Activated T-helper 1 cell treated with anti-CD3 and anti-CD28 coated beads, Interleukin-12 subunit alpha, Interleukin-12 subunit beta, Interleukin-2, Interleukin-4 antibody, amounts not matched to agents 30 ng/mL and 10 ng/mL and 1 ng/mL, durations not matched to agents 14 hours and 24 hours and 36 hours (primary cell): ENCODE data around the gene ZMYND15. TPM values are rescaled to one million over a fixed set of nuclear protein-coding genes. Genes with fewer than 3 reads are reported as not detected.
A peak's percentile ranks its signal among the peaks of the same experiment; 100 is the strongest.

ENCODE experiments used
- DNase-seq: peaks from one replicate; pipeline ENCODE4 v3.0.0; 2021; ENCODE audit warnings: low spot score
- H3K27ac Mint-ChIP-seq: one replicate; pipeline ENCODE4 v1.8.0; 2021; ENCODE audit warnings: mild to moderate bottlenecking, mixed read lengths
- H3K27me3 Mint-ChIP-seq: one replicate; pipeline ENCODE4 v1.8.0; 2022; ENCODE audit warnings: mild to moderate bottlenecking, moderate library complexity, mixed read lengths; ENCODE audit not compliant: insufficient read depth
- H3K36me3 Mint-ChIP-seq: one replicate; pipeline ENCODE4 v1.8.0; 2021; ENCODE audit warnings: low read depth, mixed read lengths
- H3K4me1 Mint-ChIP-seq: one replicate; pipeline ENCODE4 v1.8.0; 2021; ENCODE audit warnings: low read depth, mixed read lengths
- H3K4me3 Mint-ChIP-seq: one replicate; pipeline ENCODE4 v1.8.0; 2021; ENCODE audit warnings: mild to moderate bottlenecking, moderate library complexity, mixed read lengths
- H3K9me3 Mint-ChIP-seq: one replicate; pipeline ENCODE4 v1.8.0; 2021; ENCODE audit warnings: mixed read lengths
- intact Hi-C: fragments of 100-400 bp; cut with micrococcal nuclease; formaldehyde crosslinking; loops from one replicate; pipeline ENCODE4 v1.15.1; 2024
- total RNA-seq: library from RNA; stranded (reverse); gene quantifications from 2 replicates; pipeline ENCODE4 v1.2.3, GENCODE V29; 2022

The ZMYND15 gene
- total RNA-seq, 1 donor from 2014 or later = 0.18 TPM

GRCh38 chr17:4719684-4720221 lies 19.9 kb upstream of the ZMYND15 start:
- intact Hi-C loops = loop anchor here (10.0 kb wide), 1 partner anchor 355 kb away; the partner anchor contains the start of gene UBE2G1
- no peaks in the 10 kb centered on the region for H3K9me3 Mint-ChIP-seq
- H3K36me3 Mint-ChIP-seq = peaks cover 50% of the 10 kb centered on the region
- peak overlapping the region; percentile 63 for H3K27ac Mint-ChIP-seq
- H3K4me3 Mint-ChIP-seq = no peak overlapping the region
- H3K4me1 Mint-ChIP-seq = peaks cover 47% of the 10 kb centered on the region
- no peak for DNase-seq
- H3K27me3 Mint-ChIP-seq = no peaks in the 10 kb centered on the region

DNA sequence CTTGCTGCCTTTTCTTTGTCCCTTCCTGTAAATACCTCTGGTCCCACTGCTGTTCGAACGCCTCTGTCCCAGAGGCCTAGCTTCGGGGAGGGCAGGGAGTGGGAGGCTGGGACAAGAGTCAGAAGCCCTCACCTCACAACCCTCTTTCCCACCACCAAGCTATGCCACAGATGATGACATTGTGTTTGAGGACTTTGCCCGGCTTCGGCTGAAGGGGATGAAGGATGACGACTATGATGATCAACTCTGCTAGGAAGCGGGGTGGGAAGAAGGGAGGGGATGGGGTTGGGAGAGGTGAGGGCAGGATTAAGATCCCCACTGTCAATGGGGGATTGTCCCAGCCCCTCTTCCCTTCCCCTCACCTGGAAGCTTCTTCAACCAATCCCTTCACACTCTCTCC lies 18.8 kb upstream of the ZMYND15 start:
- H3K4me3 Mint-ChIP-seq = no peak overlapping the region
- H3K27me3 Mint-ChIP-seq = no peaks in the 10 kb centered on the region
- peak overlapping the region; percentile 65 for H3K27ac Mint-ChIP-seq
- intact Hi-C loops = no loop called here
- no peaks in the 10 kb centered on the region for H3K9me3 Mint-ChIP-seq
- H3K4me1 Mint-ChIP-seq = peaks cover 43% of the 10 kb centered on the region
- no peak for DNase-seq
- H3K36me3 Mint-ChIP-seq = peaks cover 41% of the 10 kb centered on the region

- no peak for DNase-seq
- Mint-ChIP-seq H3K9me3 (no peaks in the 10 kb centered on the region), H3K27ac (peak overlapping the region; percentile 71), H3K27me3 (no peaks in the 10 kb centered on the region), H3K4me3 (no peak overlapping the region), H3K36me3 (peaks cover 38% of the 10 kb centered on the region), H3K4me1 (peaks cover 43% of the 10 kb centered on the region)
- intact Hi-C loops = no loop called here
Observed at GRCh38 chr17:4721203-4722135, 18.2 kb upstream of the ZMYND15 start.

GRCh38 chr17:4722678-4723240 lies 16.9 kb upstream of the ZMYND15 start:
- H3K4me1 Mint-ChIP-seq = peaks cover 42% of the 10 kb centered on the region
- peaks cover 29% of the 10 kb centered on the region for H3K36me3 Mint-ChIP-seq
- DNase-seq = no peak

GRCh38 chr17:4724650-4725049 lies 15.0 kb upstream of the ZMYND15 start:
- intact Hi-C loops = no loop called here
- H3K36me3 Mint-ChIP-seq = peaks cover 14% of the 10 kb centered on the region
- no peak overlapping the region for H3K4me3 Mint-ChIP-seq
- H3K27me3 Mint-ChIP-seq = no peaks in the 10 kb centered on the region
- no peak for DNase-seq
- H3K27ac Mint-ChIP-seq = no peak overlapping the region
- H3K9me3 Mint-ChIP-seq = no peaks in the 10 kb centered on the region
- H3K4me1 Mint-ChIP-seq = peaks cover 53% of the 10 kb centered on the region

More at GRCh38 chr17:4722678-4723240, 16.9 kb upstream of the ZMYND15 start:
- no peaks in the 10 kb centered on the region for H3K27me3 Mint-ChIP-seq
- intact Hi-C loops = no loop called here
- H3K9me3 Mint-ChIP-seq = no peaks in the 10 kb centered on the region
- no peak overlapping the region for H3K27ac Mint-ChIP-seq
- no peak overlapping the region for H3K4me3 Mint-ChIP-seq

GRCh38 chr17:4725646-4726310 lies 13.9 kb upstream of the ZMYND15 start:
- Mint-ChIP-seq H3K36me3 (peaks cover 9% of the 10 kb centered on the region), H3K27ac (peak overlapping the region; percentile 67), H3K4me1 (peaks cover 54% of the 10 kb centered on the region), H3K9me3 (no peaks in the 10 kb centered on the region), H3K4me3 (no peak overlapping the region), H3K27me3 (no peaks in the 10 kb centered on the region)
- no peak for DNase-seq
- intact Hi-C loops = no loop called here

DNA sequence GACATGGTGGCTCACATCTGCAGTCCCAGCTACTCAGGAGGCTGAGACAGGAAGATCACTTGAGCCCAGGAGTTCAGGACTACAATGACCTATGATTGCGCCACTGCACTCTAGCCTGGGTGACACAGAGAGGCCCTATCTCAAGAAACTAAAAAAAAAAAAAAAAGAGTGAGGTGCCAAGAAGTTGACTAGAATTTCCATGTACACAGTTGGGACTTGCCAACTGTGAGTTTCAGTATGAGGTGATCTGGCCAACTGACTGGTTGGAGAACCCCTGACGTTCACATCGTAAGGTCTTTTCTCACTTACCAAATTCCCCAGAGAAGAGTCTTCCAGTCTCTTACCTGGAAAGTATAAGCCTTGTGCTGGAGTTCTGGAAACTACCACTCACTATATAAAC lies 11.5 kb upstream of the ZMYND15 start:
- Mint-ChIP-seq H3K9me3 (no peaks in the 10 kb centered on the region), H3K27me3 (no peaks in the 10 kb centered on the region), H3K4me3 (peak overlapping the region; percentile 43), H3K36me3 (no peaks in the 10 kb centered on the region), H3K27ac (peak overlapping the region; percentile 89), H3K4me1 (peaks cover 58% of the 10 kb centered on the region)
- intact Hi-C loops = no loop called here
- peak; percentile 32 for DNase-seq

DNA sequence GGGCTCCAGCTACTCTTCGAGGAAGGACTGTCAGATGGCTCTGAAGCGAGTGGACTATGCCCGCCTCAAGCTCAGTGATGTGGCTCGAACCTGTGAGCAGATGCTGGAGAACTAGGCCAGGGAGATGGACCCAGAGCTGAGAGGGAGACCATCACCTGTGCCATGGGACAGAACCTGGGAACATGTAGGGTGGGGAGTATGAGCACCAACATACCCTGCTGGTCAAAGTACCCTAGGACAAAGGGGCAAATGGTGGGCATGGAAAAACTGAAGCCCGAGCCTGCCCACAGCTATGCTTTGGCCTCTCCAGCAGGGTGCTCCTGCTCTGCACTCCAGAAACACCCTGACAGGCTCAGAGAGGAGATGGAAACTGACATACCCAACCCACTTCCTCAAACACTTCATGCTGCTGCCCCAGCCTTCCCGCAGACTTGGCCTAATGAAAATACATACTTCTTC lies 6.5 kb upstream of the ZMYND15 start:
- Mint-ChIP-seq H3K27me3 (peaks cover 2% of the 10 kb centered on the region), H3K36me3 (peaks cover 11% of the 10 kb centered on the region), H3K27ac (peak overlapping the region; percentile 65), H3K4me1 (peaks cover 57% of the 10 kb centered on the region), H3K4me3 (peak overlapping the region; percentile 38), H3K9me3 (no peaks in the 10 kb centered on the region)
- no peak for DNase-seq
- intact Hi-C loops = loop anchor here (5.0 kb wide), 1 partner anchor 591 kb away; the partner anchor contains the start of genes CYB5D2 and ZZEF1

- Mint-ChIP-seq H3K36me3 (peaks cover 12% of the 10 kb centered on the region), H3K27me3 (peaks cover 10% of the 10 kb centered on the region), H3K27ac (no peak overlapping the region), H3K9me3 (no peaks in the 10 kb centered on the region), H3K4me1 (peaks cover 52% of the 10 kb centered on the region), H3K4me3 (no peak overlapping the region)
- DNase-seq = no peak
- intact Hi-C loops = loop anchor here (5.0 kb wide), 2 partner anchors 33 to 593 kb away; partner anchors contain the start of genes CYB5D2, PELP1 and ZZEF1
Observed at GRCh38 chr17:4734857-4735475, 4.7 kb upstream of the ZMYND15 start.

- no peak overlapping the region for H3K27ac Mint-ChIP-seq
- no peaks in the 10 kb centered on the region for H3K9me3 Mint-ChIP-seq
- H3K4me1 Mint-ChIP-seq = peaks cover 44% of the 10 kb centered on the region
- no peak overlapping the region for H3K4me3 Mint-ChIP-seq
- no peak for DNase-seq
- H3K36me3 Mint-ChIP-seq = peaks cover 12% of the 10 kb centered on the region
- intact Hi-C loops = loop anchor here (5.0 kb wide), 1 partner anchor 34 kb away; the partner anchor contains the start of gene PELP1
- H3K27me3 Mint-ChIP-seq = peaks cover 18% of the 10 kb centered on the region
Observed at GRCh38 chr17:4735876-4736651, 3.6 kb upstream of the ZMYND15 start.

GRCh38 chr17:4738136-4739121 lies 1.2 kb upstream of the ZMYND15 start:
- intact Hi-C loops = loop anchor here (1.0 to 5.0 kb wide), 2 partner anchors 7 to 36 kb away; partner anchors contain the start of genes MED11 and PELP1
- H3K27me3 Mint-ChIP-seq = peaks cover 25% of the 10 kb centered on the region
- no peak for DNase-seq
- H3K4me1 Mint-ChIP-seq = peaks cover 28% of the 10 kb centered on the region
- H3K4me3 Mint-ChIP-seq = peak overlapping the region; percentile 81
- peaks cover 11% of the 10 kb centered on the region for H3K36me3 Mint-ChIP-seq
- no peaks in the 10 kb centered on the region for H3K9me3 Mint-ChIP-seq
- peak overlapping the region; percentile 61 for H3K27ac Mint-ChIP-seq
